HL-60 (cell line): ENCODE results near the gene CRTC3.

Experiments
- DNase-seq, 2 experiments: peaks; one replicate each; pipeline ENCODE4 v3.0.0-alpha.2; 2010 to 2020; ENCODE audit warnings: low read depth in 1 of 2, low spot score in 1 of 2
- H3K27ac ChIP-seq: fragments of 250-450 bp; sonication (Bioruptor Pico); replicated peaks from 2 replicates; pipeline ENCODE4 v1.5.1; 2020; ENCODE audit warnings: mild to moderate bottlenecking, moderate library complexity
- H3K27me3 ChIP-seq: fragments of 250-450 bp; sonication (Bioruptor Pico); 2 replicates; pipeline ENCODE4 v1.5.1; 2021; ENCODE audit warnings: mild to moderate bottlenecking, moderate library complexity; ENCODE audit not compliant: insufficient read depth, poor library complexity, severe bottlenecking
- H3K4me3 ChIP-seq: replicated peaks from 2 replicates; pipeline ENCODE4 v1.5.1; 2011; ENCODE audit warnings: mild to moderate bottlenecking, control low read depth, low read length; ENCODE audit not compliant: insufficient read depth
- GABPA ChIP-seq: IDR thresholded peaks from 2 replicates; pipeline ENCODE4 v1.6.1; 2012; ENCODE audit warnings: low read depth
- POLR2AphosphoS5 ChIP-seq: IDR thresholded peaks from 2 replicates; pipeline ENCODE4 v1.6.1; 2012; ENCODE audit warnings: low read depth
- SPI1 ChIP-seq: IDR thresholded peaks from 2 replicates; pipeline ENCODE4 v1.6.1; 2012; ENCODE audit warnings: low read depth, mild to moderate bottlenecking, borderline replicate concordance
- TF ChIP-seq, protein P1 (sequence below): IDR thresholded peaks from one replicate; pipeline ENCODE4 v1.5.1; 2011; ENCODE audit warnings: low read length, control low read depth, inconsistent platforms; ENCODE audit not compliant: insufficient read depth
- TF ChIP-seq, protein P2 (sequence below): IDR thresholded peaks from 2 replicates; pipeline ENCODE4 v1.6.1; 2012; ENCODE audit warnings: low read depth; ENCODE audit not compliant: insufficient replicate concordance

Gene CRTC3

DNA sequence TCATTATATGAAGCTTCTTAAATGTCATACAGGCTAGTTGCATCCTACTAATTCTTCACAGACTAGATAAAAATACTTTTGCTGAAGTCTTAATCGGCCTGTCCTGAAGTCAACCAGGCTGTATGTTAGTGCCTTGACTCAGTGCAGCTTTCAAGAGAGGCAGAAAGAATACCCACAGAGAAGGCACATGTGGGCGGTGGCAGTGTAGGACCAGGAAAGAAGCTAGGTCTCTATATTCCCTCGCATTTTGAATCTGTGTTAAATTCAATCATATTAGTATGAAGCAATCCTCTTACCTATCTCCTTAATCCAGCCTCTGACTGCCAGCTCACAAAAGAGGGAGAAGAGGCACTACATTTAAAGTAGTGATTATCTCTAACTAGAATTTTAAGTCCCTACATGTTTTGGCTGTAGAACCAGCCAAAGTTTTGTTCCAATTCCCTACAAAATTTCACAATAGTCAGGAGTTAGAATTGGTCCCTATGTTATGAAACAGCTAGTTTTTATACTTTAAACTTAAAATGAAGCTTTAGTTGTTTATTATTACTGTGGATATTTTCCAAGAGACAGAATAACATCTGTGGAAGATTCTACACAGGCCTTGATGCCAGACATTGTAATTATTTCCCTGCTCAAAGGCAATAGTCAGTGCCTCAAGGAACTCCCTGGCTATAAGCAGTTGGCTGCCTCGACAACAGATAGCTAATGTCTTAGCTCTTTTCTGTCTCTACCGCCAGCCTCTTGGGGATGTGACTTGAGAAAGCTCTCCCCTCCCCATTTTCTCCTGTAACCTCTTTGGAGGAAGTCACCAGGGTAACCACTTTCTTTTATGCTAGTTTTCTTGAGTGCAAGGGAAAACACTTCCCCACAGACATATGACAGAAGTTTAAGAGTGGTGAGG, 31.9 kb downstream of the CRTC3 start:
- TF ChIP-seq, protein P1, sequence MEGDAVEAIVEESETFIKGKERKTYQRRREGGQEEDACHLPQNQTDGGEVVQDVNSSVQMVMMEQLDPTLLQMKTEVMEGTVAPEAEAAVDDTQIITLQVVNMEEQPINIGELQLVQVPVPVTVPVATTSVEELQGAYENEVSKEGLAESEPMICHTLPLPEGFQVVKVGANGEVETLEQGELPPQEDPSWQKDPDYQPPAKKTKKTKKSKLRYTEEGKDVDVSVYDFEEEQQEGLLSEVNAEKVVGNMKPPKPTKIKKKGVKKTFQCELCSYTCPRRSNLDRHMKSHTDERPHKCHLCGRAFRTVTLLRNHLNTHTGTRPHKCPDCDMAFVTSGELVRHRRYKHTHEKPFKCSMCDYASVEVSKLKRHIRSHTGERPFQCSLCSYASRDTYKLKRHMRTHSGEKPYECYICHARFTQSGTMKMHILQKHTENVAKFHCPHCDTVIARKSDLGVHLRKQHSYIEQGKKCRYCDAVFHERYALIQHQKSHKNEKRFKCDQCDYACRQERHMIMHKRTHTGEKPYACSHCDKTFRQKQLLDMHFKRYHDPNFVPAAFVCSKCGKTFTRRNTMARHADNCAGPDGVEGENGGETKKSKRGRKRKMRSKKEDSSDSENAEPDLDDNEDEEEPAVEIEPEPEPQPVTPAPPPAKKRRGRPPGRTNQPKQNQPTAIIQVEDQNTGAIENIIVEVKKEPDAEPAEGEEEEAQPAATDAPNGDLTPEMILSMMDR, result no peak
- TF ChIP-seq SPI1, result peak; percentile 56; the same call in 1 of the 2 replicates
- no peak overlapping the region for H3K27ac ChIP-seq
- DNase-seq, result peak in 1 of 2 experiments; percentile 74
- no peak overlapping the region for H3K4me3 ChIP-seq
- no peaks in the 10 kb centered on the region for H3K27me3 ChIP-seq

DNA sequence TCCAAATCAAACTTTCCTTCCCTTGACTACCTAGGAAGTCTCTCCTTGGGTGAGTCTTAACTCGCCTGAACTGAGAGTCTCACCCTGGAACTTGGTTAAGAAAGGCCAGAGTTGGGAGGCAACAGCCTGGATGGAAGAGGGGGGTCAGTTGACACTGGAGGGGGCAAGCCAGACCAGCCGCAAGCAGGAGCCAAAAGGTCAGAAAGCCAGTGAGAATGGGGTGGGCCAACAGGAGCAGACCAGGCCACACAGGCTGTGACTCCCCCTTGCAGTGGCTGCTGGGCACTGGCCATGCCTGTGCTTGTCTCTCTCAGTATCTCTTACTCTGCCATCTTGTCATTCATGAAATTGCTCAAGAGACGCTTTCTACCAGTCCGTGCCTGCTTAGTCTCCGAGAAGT, 32.9 kb downstream of the CRTC3 start:
- no peak for DNase-seq
- Histone ChIP-seq H3K4me3 (no peak overlapping the region), H3K27me3 (no peaks in the 10 kb centered on the region), H3K27ac (no peak overlapping the region)
- TF ChIP-seq POLR2AphosphoS5, result no peak
- TF ChIP-seq SPI1, result no peak
- TF ChIP-seq, protein P1, result no peak
- TF ChIP-seq, protein P2, sequence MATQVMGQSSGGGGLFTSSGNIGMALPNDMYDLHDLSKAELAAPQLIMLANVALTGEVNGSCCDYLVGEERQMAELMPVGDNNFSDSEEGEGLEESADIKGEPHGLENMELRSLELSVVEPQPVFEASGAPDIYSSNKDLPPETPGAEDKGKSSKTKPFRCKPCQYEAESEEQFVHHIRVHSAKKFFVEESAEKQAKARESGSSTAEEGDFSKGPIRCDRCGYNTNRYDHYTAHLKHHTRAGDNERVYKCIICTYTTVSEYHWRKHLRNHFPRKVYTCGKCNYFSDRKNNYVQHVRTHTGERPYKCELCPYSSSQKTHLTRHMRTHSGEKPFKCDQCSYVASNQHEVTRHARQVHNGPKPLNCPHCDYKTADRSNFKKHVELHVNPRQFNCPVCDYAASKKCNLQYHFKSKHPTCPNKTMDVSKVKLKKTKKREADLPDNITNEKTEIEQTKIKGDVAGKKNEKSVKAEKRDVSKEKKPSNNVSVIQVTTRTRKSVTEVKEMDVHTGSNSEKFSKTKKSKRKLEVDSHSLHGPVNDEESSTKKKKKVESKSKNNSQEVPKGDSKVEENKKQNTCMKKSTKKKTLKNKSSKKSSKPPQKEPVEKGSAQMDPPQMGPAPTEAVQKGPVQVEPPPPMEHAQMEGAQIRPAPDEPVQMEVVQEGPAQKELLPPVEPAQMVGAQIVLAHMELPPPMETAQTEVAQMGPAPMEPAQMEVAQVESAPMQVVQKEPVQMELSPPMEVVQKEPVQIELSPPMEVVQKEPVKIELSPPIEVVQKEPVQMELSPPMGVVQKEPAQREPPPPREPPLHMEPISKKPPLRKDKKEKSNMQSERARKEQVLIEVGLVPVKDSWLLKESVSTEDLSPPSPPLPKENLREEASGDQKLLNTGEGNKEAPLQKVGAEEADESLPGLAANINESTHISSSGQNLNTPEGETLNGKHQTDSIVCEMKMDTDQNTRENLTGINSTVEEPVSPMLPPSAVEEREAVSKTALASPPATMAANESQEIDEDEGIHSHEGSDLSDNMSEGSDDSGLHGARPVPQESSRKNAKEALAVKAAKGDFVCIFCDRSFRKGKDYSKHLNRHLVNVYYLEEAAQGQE, result no peak
- TF ChIP-seq GABPA, result no peak

DNA sequence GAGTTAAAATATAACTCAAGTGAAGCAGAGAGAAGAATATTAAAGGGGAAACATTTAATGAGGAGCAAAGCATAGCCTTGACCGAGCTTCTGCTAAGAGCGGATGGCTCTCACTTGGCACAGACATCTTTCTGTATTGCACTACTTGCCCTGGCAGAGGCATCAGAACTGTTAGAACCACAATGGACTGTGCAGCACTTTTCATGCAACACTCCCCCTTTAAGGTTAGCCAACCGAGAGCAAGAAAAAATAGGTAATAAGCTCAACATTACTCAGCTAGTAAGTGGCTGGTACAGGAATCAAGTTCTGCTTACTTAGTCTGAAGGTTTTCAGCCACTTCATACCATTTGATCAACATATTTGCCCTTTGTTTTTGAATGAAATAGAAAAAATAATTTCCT, 33.7 kb downstream of the CRTC3 start:
- H3K27me3 ChIP-seq, result no peaks in the 10 kb centered on the region
- DNase-seq, result no peak
- TF ChIP-seq GABPA, result no peak
- TF ChIP-seq, protein P1, result no peak
- no peak for TF ChIP-seq SPI1
- TF ChIP-seq POLR2AphosphoS5, result no peak
- TF ChIP-seq, protein P2, result no peak
- peak overlapping the region; percentile 58 for H3K27ac ChIP-seq
- H3K4me3 ChIP-seq, result no peak overlapping the region
